ES-I3 (cell line): ENCODE results near the gene N4BP3.

Experiments used
- H3K36me3 ChIP-seq: 2 replicates; pipeline ENCODE4 v1.6.1; 2013; ENCODE audit warnings: mild to moderate bottlenecking, low read length, control low read depth, moderate library complexity; ENCODE audit not compliant: insufficient read depth
- H3K4me1 ChIP-seq: 2 replicates; pipeline ENCODE4 v1.6.1; 2013; ENCODE audit warnings: mild to moderate bottlenecking, control low read depth, low read length; ENCODE audit not compliant: insufficient read depth
- H3K9ac ChIP-seq: 2 replicates; pipeline ENCODE4 v1.6.1; 2013; ENCODE audit warnings: low read depth, mild to moderate bottlenecking, low read length, moderate library complexity
- H3K9me3 ChIP-seq: 2 replicates; pipeline ENCODE4 v1.6.1; 2013; ENCODE audit warnings: mild to moderate bottlenecking, low read length, moderate library complexity; ENCODE audit not compliant: control insufficient read depth, insufficient read depth

The N4BP3 gene

DNA sequence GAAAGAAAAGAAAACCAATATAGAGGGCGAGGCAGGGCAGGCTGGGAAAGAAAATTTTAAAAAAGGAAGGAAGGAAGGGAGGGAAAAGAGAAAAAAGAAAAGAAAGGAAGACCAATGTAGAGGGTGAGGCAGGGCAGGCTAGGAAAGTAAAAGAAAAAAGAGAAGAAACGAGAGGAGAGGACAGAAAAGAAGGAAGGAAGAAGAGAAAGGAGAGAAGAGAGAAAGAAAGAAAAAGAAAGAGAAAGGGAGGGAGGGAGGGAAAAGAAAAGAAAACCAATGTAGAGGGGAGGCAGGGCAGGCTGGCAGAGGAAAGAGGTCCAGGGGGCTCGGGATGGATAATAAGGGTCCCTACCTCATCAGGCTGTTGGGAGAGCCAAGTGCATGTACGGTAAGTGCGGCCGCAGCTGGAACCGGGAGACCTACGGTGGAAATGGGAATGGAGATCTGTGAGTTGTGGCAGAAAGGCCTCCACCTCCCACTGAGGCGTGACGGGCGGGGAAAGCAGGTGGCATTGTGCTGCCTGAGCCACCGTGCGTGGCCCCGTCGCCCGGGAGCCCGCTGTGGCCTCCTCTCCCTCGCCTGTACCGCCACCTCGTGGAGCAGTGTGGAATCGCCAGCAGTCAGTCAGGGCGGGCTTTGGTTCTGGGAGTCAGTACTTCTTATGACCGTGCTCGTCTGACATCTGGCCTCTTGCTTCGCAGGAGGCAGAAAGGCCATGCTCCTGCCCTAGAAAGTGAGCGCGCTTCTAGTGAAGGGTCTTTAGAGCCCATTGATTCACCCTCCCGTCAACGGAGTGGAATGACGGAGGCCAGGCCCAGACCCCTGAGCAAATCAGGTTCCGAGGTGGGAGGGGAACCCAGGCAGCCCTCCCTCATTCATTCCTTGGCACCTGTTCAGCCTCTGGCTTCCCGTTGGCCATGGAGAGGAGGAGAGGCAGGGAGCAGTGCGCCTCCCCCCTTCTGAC lies 50.7 kb downstream of the N4BP3 start:
- H3K4me1 ChIP-seq: no peaks in the 10 kb centered on the region
- H3K9ac ChIP-seq: peak overlapping the region; percentile 24; the same call in 1 of the 2 replicates

DNA sequence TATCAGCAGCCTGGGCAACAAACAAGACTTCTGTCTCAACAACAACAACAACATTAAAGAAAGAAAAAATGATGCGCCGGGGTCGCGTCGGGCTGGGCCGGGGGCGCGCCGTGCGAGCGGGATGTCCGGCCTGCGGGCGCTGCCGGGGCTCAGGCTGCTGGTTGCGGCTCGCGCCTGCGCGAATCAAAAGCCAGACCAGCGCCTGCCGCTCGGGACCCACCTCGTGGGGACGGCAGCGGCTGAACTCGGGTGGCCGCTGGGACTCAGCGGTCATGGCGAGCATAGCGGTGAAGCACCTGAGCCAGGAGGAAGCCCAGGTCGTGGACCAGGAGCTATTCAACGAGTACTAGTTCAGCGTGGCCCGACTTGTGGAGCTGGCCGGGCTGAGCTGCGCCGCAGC lies 52.2 kb downstream of the N4BP3 start:
- Histone ChIP-seq H3K9ac (no peak overlapping the region; the same call in 1 of the 2 replicates), H3K4me1 (peaks cover 7% of the 10 kb centered on the region), H3K9me3 (no peaks in the 10 kb centered on the region), H3K36me3 (no peaks in the 10 kb centered on the region)

More for the DNA sequence above, 50.7 kb downstream of the N4BP3 start:
- Histone ChIP-seq H3K9me3 (no peaks in the 10 kb centered on the region), H3K36me3 (no peaks in the 10 kb centered on the region)

DNA sequence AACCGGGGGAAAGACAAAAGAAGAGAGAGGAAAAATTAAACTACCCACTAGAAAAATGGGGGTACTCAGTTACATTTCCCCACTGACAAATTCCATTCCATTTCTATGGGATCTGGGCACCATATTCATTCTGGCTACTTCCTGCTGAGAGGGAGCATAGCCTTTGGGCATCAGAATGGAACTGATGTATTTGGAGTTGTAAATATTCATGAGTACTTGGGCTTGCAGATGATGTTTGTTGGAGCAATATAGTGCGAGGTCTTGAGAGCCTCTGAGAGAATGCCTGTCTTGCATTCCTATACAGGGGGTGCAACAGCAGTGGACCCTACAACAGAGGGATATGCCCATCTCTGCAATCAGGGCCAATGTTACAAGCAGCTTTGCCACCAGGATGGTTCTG lies 57.1 kb downstream of the N4BP3 start:
- no peaks in the 10 kb centered on the region for H3K9me3 ChIP-seq
- H3K9ac ChIP-seq: no peak overlapping the region
- peaks cover 11% of the 10 kb centered on the region for H3K4me1 ChIP-seq
- H3K36me3 ChIP-seq: no peaks in the 10 kb centered on the region

DNA sequence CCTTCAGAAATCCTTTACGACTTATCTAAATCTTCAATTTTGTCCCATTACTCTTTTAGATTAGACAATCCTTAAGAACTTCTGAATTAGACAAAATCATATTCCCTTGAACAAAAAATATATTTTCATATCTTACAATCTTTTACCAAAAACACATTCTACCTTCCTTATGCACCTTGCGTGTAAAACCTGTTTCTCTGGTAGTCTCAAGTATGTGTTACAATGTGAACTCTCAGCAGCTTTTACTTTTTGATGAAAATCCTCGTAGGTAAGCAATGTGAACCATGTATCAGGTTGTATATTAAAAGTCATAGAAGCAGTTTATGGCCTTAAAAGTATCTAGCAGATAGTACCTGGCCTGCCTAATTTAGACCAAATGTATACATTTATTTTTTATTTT lies 61.1 kb downstream of the N4BP3 start:
- Histone ChIP-seq H3K9ac (no peak overlapping the region), H3K9me3 (no peaks in the 10 kb centered on the region), H3K4me1 (peaks cover 10% of the 10 kb centered on the region), H3K36me3 (no peaks in the 10 kb centered on the region)
